K562 (cell line): ENCODE results near the gene ADSS1. TPM values are rescaled to one million over a fixed set of nuclear protein-coding genes. Genes with fewer than 3 reads are reported as not detected.

ENCODE experiments used
- ATAC-seq: fragments of 200-7000 bp; cut with Tn5 transposase; 3 replicates; pipeline ENCODE4 v1.9.1; 2020; ENCODE audit warnings: moderate library complexity
- BruUV-seq: library from RNA; stranded (reverse); fragments of 400-500 nt; replicated peaks from 2 replicates; lab custom pipeline; 2021; lab: Mats Ljungman, UMichigan
- CTCF ChIA-PET: fragments of 300-600 bp; formaldehyde crosslinking; extraction: SDS; loops from one replicate; lab custom pipeline; 2021; ENCODE audit warnings: low intra/inter-chr PET ratio; lab: Yijun Ruan, JAX
- POLR2A ChIA-PET: fragments of 300-600, 350-650 bp; sonication (Branson Sonifier 250); formaldehyde crosslinking; extraction: SDS; loops from one replicate; lab custom pipeline; 2021; ENCODE audit warnings: antibody characterized with exemption, inconsistent platforms; lab: Yijun Ruan, JAX
- DNase-seq, 4 experiments: peaks; one replicate each; pipeline versions ENCODE4 v3.0.0 to v3.0.0-alpha.2; 2011 to 2018; ENCODE audit warnings: low spot score in 3 of 4, mixed read lengths in 3 of 4; ENCODE audit errors: extremely low read depth in 1 of 4
- FAIRE-seq: peaks from 2 replicates; lab custom pipeline; 2011; peaks lifted over from hg19 to GRCh38; lab: Jason Lieb, UNC
- H2AFZ ChIP-seq: 2 replicates; pipeline ENCODE4 v1.6.0; 2011; ENCODE audit warnings: low read depth, low read length, control low read depth, inconsistent platforms
- H3K27ac ChIP-seq: fragments of 200-600 bp; 3 replicates; pipeline ENCODE4 v1.8.0; 2011; ENCODE audit warnings: low read depth, mild to moderate bottlenecking, control low read depth, inconsistent platforms, low read length, moderate library complexity, mixed read lengths; ENCODE audit errors: extremely low read depth
- H3K27me3 ChIP-seq, 2 experiments: fragments of 300-600 bp in 1 of 2; 2 replicates in 1 of 2; 3 replicates in 1 of 2; pipeline versions ENCODE4 v1.6.0 to v1.8.0; 2011; ENCODE audit warnings: inconsistent platforms in 2 of 2, low read length in 2 of 2, mild to moderate bottlenecking in 1 of 2, mixed read lengths in 1 of 2, moderate library complexity in 1 of 2; ENCODE audit not compliant: control insufficient read depth in 2 of 2, insufficient read depth in 2 of 2
- H3K36me3 ChIP-seq: fragments of 300-600 bp; 3 replicates; pipeline ENCODE4 v1.8.0; 2011; ENCODE audit warnings: mild to moderate bottlenecking, low read length, inconsistent platforms; ENCODE audit not compliant: control insufficient read depth, insufficient read depth
- H3K4me1 ChIP-seq, 2 experiments: fragments of 200-600 bp in 1 of 2; replicated peaks in 1 of 2; 2 replicates in 1 of 2; 3 replicates in 1 of 2; pipeline versions ENCODE4 v1.5.1 to v1.8.0; 2011; ENCODE audit warnings: inconsistent platforms in 2 of 2, low read length in 2 of 2, mild to moderate bottlenecking in 1 of 2, mixed read lengths in 1 of 2, moderate library complexity in 1 of 2; ENCODE audit not compliant: control insufficient read depth in 2 of 2, insufficient read depth in 2 of 2
- H3K4me2 ChIP-seq: 2 replicates; pipeline ENCODE4 v1.6.1; 2011; ENCODE audit warnings: low read length, control low read depth, inconsistent platforms, mixed read lengths; ENCODE audit not compliant: insufficient read depth
- H3K4me3 ChIP-seq: fragments of 200-600 bp; sonication (generic), shearing (Covaris generic); 2 replicates; pipeline ENCODE4 v1.5.1; 2016; ENCODE audit warnings: control low read depth, inconsistent platforms
- H3K79me2 ChIP-seq: fragments of 200-600 bp; 3 replicates; pipeline ENCODE4 v1.8.0; 2011; ENCODE audit warnings: low read length, inconsistent platforms; ENCODE audit not compliant: control insufficient read depth, insufficient read depth
- H3K9ac ChIP-seq, 2 experiments: 2 replicates each; pipeline versions ENCODE4 v1.6.0 to v1.6.1; 2011; ENCODE audit warnings: low read depth in 2 of 2, low read length in 2 of 2, control low read depth in 1 of 2, inconsistent platforms in 1 of 2, mild to moderate bottlenecking in 1 of 2, mixed read lengths in 1 of 2; ENCODE audit not compliant: insufficient read depth in 1 of 2
- H3K9me1 ChIP-seq: one replicate; pipeline ENCODE4 v1.6.0; 2011; ENCODE audit warnings: inconsistent platforms, mild to moderate bottlenecking, low read length, moderate library complexity; ENCODE audit not compliant: control insufficient read depth, insufficient read depth
- H3K9me3 ChIP-seq: replicated peaks from 2 replicates; pipeline ENCODE4 v1.5.1; 2011; ENCODE audit warnings: low read depth, low read length, inconsistent platforms; ENCODE audit not compliant: control insufficient read depth, insufficient read depth
- H4K20me1 ChIP-seq: replicated peaks from 2 replicates; pipeline ENCODE4 v1.6.1; 2011; ENCODE audit warnings: low read length, inconsistent platforms, mixed read lengths; ENCODE audit not compliant: control insufficient read depth, insufficient read depth
- C11orf30 ChIP-seq: fragments of 450-650 bp; IDR thresholded peaks from 2 replicates; pipeline ENCODE4 v1.6.1; 2016; ENCODE audit warnings: low read depth, mild to moderate bottlenecking
- CBX3 ChIP-seq, 2 experiments: IDR thresholded peaks; 1 replicate in 1 of 2; 2 replicates in 1 of 2; pipeline ENCODE4 v1.6.1; 2012; ENCODE audit warnings: inconsistent platforms in 2 of 2, low read length in 2 of 2, borderline replicate concordance in 1 of 2, control low read depth in 1 of 2
- GABPB2 ChIP-seq: fragments of 250-450 bp; sonication (Bioruptor Pico); conservative IDR thresholded peaks from 2 replicates; pipeline ENCODE4 v1.5.1; 2021; ENCODE audit warnings: mild to moderate bottlenecking
- HCFC1 ChIP-seq: IDR thresholded peaks from 2 replicates; pipeline ENCODE4 v1.6.1; 2012; ENCODE audit warnings: low read depth, low read length, improper control_type of control experiment
- KAT8 ChIP-seq: fragments of 450-650 bp; IDR thresholded peaks from 2 replicates; pipeline ENCODE4 v1.6.1; 2016; ENCODE audit warnings: low read depth, mild to moderate bottlenecking
- ZFPM2 ChIP-seq: fragments of 250-450 bp; sonication (Bioruptor Pico); IDR thresholded peaks from 2 replicates; pipeline ENCODE4 v1.5.1; 2022; ENCODE audit warnings: mild to moderate bottlenecking
- ZNF124 ChIP-seq: sonication (generic); formaldehyde crosslinking; IDR thresholded peaks from 2 replicates; pipeline ENCODE4 v1.8.1; 2022; ENCODE audit warnings: missing genetic modification reagents
- ZNF253 ChIP-seq: fragments of 250-450 bp; sonication (Bioruptor Pico); conservative IDR thresholded peaks from 2 replicates; pipeline ENCODE4 v1.6.1; 2021; ENCODE audit warnings: mild to moderate bottlenecking
- ZNF324 ChIP-seq: fragments of 250-450 bp; sonication (Bioruptor Pico); IDR thresholded peaks from 2 replicates; pipeline ENCODE4 v1.4.0; 2020; ENCODE audit warnings: mild to moderate bottlenecking
- WGBS: fragments of 100-300 bp; shearing (Covaris generic); methylation state at CpG from one replicate; pipeline ENCODE4 v1.1.6; 2016; ENCODE audit warnings: low coverage, mixed read lengths; ENCODE audit not compliant: insufficient coverage; ENCODE audit errors: missing lambda C conversion rate; 5-methylcytosine and 5-hydroxymethylcytosine counted together
- in situ Hi-C: fragments of 300-500 bp; cut with MboI; formaldehyde crosslinking; loops from 4 replicates; pipeline ENCODE4 v1.15.0; 2018; ENCODE audit warnings: inconsistent platforms, mixed read lengths
- intact Hi-C: fragments of 100-400 bp; cut with micrococcal nuclease; formaldehyde crosslinking; loops from 2 replicates; pipeline ENCODE4 v1.14.2; 2022
- polyA plus RNA-seq, 8 experiments: library from polyadenylated mRNA; depleted of rRNA in 4 of 8; stranded (reverse) in 5 of 8; unstranded in 3 of 8; fragments of >200 nt; fragmentation: Nextera tagmentation in 2 of 8; fragmentation: Illumina TruSeq in 1 of 8; extraction: Ambion mirVana in 2 of 8; extraction: Trizol in 1 of 8; gene quantifications; 2 replicates each; pipeline versions ENCODE4 v1.2.1 to v1.2.3, GENCODE V29; 2011 to 2014; ENCODE audit warnings: inconsistent platforms in 1 of 8, missing spikeins in 1 of 8
- total RNA-seq, 7 experiments: library from RNA; depleted of rRNA in 6 of 7; stranded (reverse); fragments of >200 nt in 6 of 7; fragmentation: Illumina TruSeq in 2 of 7; extraction: Trizol in 2 of 7; gene quantifications; 2 replicates each; pipeline versions ENCODE4 v1.2.1 to v1.2.3, GENCODE V29; 2011 to 2021; ENCODE audit warnings: low replicate concordance in 1 of 7
- TF ChIP-seq, protein P1 (sequence below): fragments of 450-650 bp; IDR thresholded peaks from one replicate; pipeline ENCODE4 v1.6.1; 2018; ENCODE audit warnings: mild to moderate bottlenecking, moderate library complexity; ENCODE audit not compliant: partially characterized antibody
- TF ChIP-seq, protein P2 (sequence below): fragments of 250-450 bp; sonication (Bioruptor Pico); IDR thresholded peaks from 2 replicates; pipeline ENCODE4 v1.4.0; 2020; ENCODE audit warnings: mild to moderate bottlenecking, moderate library complexity

The ADSS1 gene
- total and polyA plus RNA-seq, 9 of the 15 experiments (the other 6 are each of a cell fraction or from before 2014, with no cell fraction given), result 0.53 to 5.9 (median 3.9) TPM

DNA sequence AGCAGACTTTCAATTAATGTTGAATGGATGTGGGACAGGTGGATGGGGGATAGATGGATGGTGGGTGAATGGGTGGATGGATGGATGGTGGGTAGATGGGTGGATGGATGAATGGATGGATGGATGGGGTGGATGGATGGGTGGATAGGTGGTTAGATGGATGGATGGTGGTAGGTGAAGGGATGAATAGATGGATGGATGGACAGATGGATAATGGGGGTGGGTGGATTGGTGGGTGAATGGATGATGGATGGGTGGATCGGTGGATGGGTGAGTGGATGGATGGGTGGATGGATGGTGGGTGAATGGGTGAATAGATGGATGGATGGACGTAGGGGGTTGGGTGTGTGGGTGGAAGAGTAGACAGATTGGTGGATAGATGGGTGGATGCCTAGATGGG, 48.6 kb upstream of the ADSS1 start:
- ChIA-PET POLR2A (interaction anchor here (0.7 kb wide), 1 partner anchor 283 kb away, joined by 3 read pairs; no protein-coding TSS in a partner anchor), CTCF (no interaction called here)
- Histone ChIP-seq H3K27me3 (peaks cover 4 to 11% of the 10 kb centered on the region in 2 experiments; a peak in 4 of 5 replicates), H4K20me1 (no peaks in the 10 kb centered on the region), H3K4me1 (peaks cover 26 to 48% of the 10 kb centered on the region in 2 experiments), H3K9me3 (no peaks in the 10 kb centered on the region), H3K9me1 (no peaks in the 10 kb centered on the region), H3K4me2 (no peak overlapping the region), H3K9ac (no peak overlapping the region), H2AFZ (no peak overlapping the region), H3K27ac (no peak overlapping the region), H3K36me3 (no peaks in the 10 kb centered on the region), H3K79me2 (no peaks in the 10 kb centered on the region), H3K4me3 (no peak overlapping the region)
- TF ChIP-seq CBX3 (IDR thresholded peaks at IDR 0.05; ENCODE audit: borderline replicate concordance in 1 of 2, low read length in 2 of 2), result no peak
- TF ChIP-seq C11orf30, result no peak
- TF ChIP-seq, protein P1, sequence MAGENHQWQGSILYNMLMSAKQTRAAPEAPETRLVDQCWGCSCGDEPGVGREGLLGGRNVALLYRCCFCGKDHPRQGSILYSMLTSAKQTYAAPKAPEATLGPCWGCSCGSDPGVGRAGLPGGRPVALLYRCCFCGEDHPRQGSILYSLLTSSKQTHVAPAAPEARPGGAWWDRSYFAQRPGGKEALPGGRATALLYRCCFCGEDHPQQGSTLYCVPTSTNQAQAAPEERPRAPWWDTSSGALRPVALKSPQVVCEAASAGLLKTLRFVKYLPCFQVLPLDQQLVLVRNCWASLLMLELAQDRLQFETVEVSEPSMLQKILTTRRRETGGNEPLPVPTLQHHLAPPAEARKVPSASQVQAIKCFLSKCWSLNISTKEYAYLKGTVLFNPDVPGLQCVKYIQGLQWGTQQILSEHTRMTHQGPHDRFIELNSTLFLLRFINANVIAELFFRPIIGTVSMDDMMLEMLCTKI, result no peak
- no peak for TF ChIP-seq ZFPM2 (CRISPR knock-in tag)
- TF ChIP-seq, protein P2, sequence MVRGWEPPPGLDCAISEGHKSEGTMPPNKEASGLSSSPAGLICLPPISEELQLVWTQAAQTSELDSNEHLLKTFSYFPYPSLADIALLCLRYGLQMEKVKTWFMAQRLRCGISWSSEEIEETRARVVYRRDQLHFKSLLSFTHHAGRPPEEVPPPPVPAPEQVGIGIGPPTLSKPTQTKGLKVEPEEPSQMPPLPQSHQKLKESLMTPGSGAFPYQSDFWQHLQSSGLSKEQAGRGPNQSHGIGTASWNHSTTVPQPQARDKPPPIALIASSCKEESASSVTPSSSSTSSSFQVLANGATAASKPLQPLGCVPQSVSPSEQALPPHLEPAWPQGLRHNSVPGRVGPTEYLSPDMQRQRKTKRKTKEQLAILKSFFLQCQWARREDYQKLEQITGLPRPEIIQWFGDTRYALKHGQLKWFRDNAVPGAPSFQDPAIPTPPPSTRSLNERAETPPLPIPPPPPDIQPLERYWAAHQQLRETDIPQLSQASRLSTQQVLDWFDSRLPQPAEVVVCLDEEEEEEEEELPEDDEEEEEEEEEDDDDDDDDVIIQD (CRISPR knock-in tag), result no peak
- no peak for TF ChIP-seq ZNF324 (CRISPR knock-in tag)
- TF ChIP-seq ZNF253 (CRISPR knock-in tag), result no peak
- TF ChIP-seq GABPB2, result no peak
- no peak for TF ChIP-seq KAT8
- no peak for TF ChIP-seq ZNF124
- no peak for TF ChIP-seq HCFC1
- intact Hi-C loops, result no loop called here
- ATAC-seq (no peak), FAIRE-seq (no peak), DNase-seq (no peak)
- in situ Hi-C loops, result no loop called here
- BruUV-seq, result no TSS peak
- 29% methylated on average over 2 of the region's 2 CpGs for WGBS
